ENCODE results near the gene JMY.

JMY gene

DNA sequence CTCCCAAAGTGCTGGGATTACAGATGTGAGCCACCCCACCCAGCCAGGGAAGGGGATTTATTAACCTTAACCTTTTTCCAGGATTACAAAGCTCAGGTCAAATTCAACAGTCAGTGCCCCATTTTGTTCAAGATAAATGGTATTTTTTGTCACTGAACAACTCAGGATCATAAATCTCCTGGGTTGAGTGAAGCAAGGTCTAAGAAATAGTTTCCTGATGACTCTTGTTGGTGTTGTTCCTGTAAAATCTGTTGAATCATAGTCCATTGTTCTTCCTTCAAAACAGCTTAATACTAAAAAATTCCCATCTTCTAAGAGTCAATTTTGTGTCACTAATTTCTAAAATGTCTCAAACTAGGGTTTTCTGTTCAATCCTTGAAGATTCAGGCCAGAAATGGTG lies 33.9 kb upstream of the JMY start:
- Histone ChIP-seq H3K9ac (ENCODE audit: insufficient read length) (no peak overlapping the region), H3K4me3 (no peak overlapping the region), H3K27ac (no peak overlapping the region), H3K36me3 (ENCODE audit: insufficient read depth, low read length) (no peaks in the 10 kb centered on the region), H3K9me3 (ENCODE audit: low read depth, low read length) (no peaks in the 10 kb centered on the region)
- TF ChIP-seq FOXP2 (optimal IDR thresholded peaks at IDR 0.05; ENCODE audit: control extremely low read depth, extremely low read length, insufficient read depth) (no peak), EZH2 (IDR thresholded peaks at IDR 0.05) (no peak)
- no peak for DNase-seq (ENCODE audit: low read depth, low spot score)

DNA sequence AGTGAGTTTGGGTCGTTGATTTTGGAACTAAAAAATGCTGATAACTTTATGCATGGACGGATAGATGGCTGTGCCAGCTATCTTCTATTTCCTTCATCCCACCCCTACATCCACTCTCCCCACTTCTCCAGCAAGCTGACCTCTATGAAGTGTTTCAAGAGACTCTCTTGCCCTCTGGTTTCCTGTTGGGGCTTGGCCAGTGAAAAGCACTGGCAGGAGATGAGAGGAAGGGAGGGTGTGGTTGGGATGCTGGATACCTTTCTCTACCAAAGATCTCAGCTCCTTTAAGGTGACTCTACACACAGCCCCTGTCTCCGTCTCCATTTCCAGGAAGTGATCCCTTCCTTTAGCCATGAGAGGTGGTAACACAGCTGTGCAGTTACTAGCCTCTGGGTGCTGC lies 30.0 kb upstream of the JMY start:
- Histone ChIP-seq H3K9ac (ENCODE audit: insufficient read length) (no peak overlapping the region), H3K4me3 (no peak overlapping the region), H3K27ac (no peak overlapping the region), H3K9me3 (ENCODE audit: low read depth, low read length) (no peaks in the 10 kb centered on the region), H3K36me3 (ENCODE audit: insufficient read depth, low read length) (no peaks in the 10 kb centered on the region)
- no peak for DNase-seq (ENCODE audit: low read depth, low spot score)
- TF ChIP-seq POLR2AphosphoS5 (IDR thresholded peaks at IDR 0.05; ENCODE audit: borderline replicate concordance, low read depth, low read length) (no peak), EZH2 (IDR thresholded peaks at IDR 0.05) (no peak), FOXP2 (optimal IDR thresholded peaks at IDR 0.05; ENCODE audit: control extremely low read depth, extremely low read length, insufficient read depth) (no peak)

DNA sequence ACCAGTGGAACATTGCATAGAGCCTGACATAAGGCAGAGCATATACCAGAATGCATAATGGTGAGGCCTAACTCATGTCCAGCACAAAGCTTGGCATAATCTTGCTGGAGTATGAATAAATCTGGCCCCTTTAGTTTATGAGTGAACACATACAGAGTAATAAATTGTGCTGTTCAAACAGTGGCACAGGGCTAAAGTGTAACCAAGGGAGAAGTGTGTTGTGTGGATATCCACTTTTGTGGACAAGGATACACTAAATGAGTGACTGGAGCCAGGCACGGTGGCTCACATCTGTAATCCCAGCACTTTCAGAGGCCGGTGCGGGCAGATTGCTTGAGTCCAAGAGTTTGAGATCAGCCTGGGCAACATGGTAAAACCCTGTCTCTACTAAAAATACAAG lies 29.4 kb upstream of the JMY start:
- Histone ChIP-seq H3K9me3 (ENCODE audit: low read depth, low read length) (no peaks in the 10 kb centered on the region), H3K27ac (no peak overlapping the region), H3K9ac (ENCODE audit: insufficient read length) (no peak overlapping the region), H3K4me3 (no peak overlapping the region), H3K36me3 (ENCODE audit: insufficient read depth, low read length) (no peaks in the 10 kb centered on the region)
- no peak for DNase-seq (ENCODE audit: low read depth, low spot score)
- TF ChIP-seq POLR2AphosphoS5 (IDR thresholded peaks at IDR 0.05; ENCODE audit: borderline replicate concordance, low read depth, low read length) (no peak), FOXP2 (optimal IDR thresholded peaks at IDR 0.05; ENCODE audit: control extremely low read depth, extremely low read length, insufficient read depth) (no peak), EZH2 (IDR thresholded peaks at IDR 0.05) (no peak)

DNA sequence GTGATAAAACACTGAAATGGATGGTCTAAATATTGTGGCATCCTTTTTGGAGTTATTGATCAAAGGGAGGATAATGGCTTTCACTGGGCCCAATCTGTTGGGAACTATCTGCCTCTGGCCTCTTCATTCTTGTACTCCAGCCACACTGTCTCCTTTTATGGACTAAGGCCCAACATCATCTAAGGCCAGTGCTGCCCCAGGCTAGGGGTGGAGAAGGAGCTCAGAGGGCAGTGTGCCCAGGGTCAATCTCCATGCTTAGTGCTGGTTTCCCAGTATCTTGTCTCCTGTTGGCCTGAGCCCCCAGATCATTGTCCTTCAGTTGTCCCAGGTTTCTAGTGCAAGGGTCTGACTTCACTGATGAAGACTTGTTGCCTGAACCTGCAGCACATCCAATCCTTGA lies 26.4 kb upstream of the JMY start:
- H3K9me3 ChIP-seq (ENCODE audit: low read depth, low read length), result no peaks in the 10 kb centered on the region
- TF ChIP-seq FOXP2 (optimal IDR thresholded peaks at IDR 0.05; ENCODE audit: control extremely low read depth, extremely low read length, insufficient read depth), result no peak
- TF ChIP-seq EZH2 (IDR thresholded peaks at IDR 0.05), result no peak
- no peak for TF ChIP-seq POLR2AphosphoS5 (IDR thresholded peaks at IDR 0.05; ENCODE audit: borderline replicate concordance, low read depth, low read length)
- H3K27ac ChIP-seq, result no peak overlapping the region
- no peak overlapping the region for H3K4me3 ChIP-seq
- H3K9ac ChIP-seq (ENCODE audit: insufficient read length), result no peak overlapping the region
- no peaks in the 10 kb centered on the region for H3K36me3 ChIP-seq (ENCODE audit: insufficient read depth, low read length)
- no peak for DNase-seq (ENCODE audit: low read depth, low spot score)

DNA sequence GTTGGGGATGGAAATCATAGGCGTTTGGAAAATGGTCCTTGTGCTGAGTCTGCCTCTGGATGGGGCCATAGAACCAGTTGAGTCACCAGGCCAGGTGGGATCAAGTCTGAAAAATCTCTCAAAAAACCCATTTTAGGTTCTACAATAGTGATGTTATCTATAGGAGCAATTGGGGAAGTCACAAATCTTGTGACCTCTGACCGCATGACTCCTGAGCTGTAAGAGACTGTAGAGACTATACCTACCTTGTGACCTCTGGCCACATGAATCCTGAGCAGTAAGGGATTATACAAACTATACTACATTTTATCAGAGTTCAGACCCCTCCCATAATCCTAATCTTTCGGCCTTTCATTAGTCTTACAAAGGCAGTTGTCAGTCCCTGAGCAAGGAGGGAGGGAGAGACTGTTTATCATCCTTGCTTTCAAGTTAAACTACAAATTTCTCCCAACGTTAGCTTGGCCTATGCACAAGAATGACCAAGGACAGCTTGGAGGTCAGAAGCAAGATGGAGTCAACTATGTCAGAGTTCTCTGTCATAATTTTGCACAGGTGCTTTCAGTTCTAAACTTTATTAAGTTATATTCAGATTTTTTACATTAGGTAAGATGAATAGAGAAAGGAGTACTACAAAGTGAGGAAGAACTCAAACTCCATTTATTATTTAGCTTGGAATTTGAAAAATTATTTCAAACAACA lies 11.5 kb upstream of the JMY start:
- no peak overlapping the region for H3K27ac ChIP-seq
- TF ChIP-seq FOXP2 (optimal IDR thresholded peaks at IDR 0.05; ENCODE audit: control extremely low read depth, extremely low read length, insufficient read depth), result no peak
- TF ChIP-seq POLR2AphosphoS5 (IDR thresholded peaks at IDR 0.05; ENCODE audit: borderline replicate concordance, low read depth, low read length), result no peak
- TF ChIP-seq EZH2 (IDR thresholded peaks at IDR 0.05), result no peak
- H3K36me3 ChIP-seq (ENCODE audit: insufficient read depth, low read length), result no peaks in the 10 kb centered on the region

DNA sequence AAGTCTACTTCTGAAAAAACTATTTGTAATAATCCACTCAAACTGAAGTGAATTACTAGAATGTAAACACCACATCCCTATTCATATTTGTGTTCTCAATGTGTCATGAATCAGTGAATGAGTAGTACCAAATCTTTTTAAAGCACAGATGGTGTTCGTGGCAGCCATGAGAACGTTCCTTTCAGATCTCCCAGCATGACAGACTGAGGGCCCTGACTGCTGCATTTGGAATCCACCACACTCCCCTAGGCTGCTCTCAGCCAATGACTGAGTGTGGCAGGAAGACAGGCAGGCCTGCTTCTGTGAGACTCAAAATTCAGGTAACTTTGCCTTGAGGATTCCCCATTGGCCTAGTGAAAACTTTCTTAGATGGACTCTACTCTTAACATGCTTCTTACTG lies 10.9 kb upstream of the JMY start:
- Histone ChIP-seq H3K9me3 (ENCODE audit: low read depth, low read length) (no peaks in the 10 kb centered on the region), H3K27ac (no peak overlapping the region), H3K4me3 (no peak overlapping the region), H3K36me3 (ENCODE audit: insufficient read depth, low read length) (no peaks in the 10 kb centered on the region), H3K9ac (ENCODE audit: insufficient read length) (no peak overlapping the region)
- DNase-seq (ENCODE audit: low read depth, low spot score), result no peak
- TF ChIP-seq FOXP2 (optimal IDR thresholded peaks at IDR 0.05; ENCODE audit: control extremely low read depth, extremely low read length, insufficient read depth) (no peak), EZH2 (IDR thresholded peaks at IDR 0.05) (no peak), POLR2AphosphoS5 (IDR thresholded peaks at IDR 0.05; ENCODE audit: borderline replicate concordance, low read depth, low read length) (no peak)

More for the DNA sequence above, 11.5 kb upstream of the JMY start:
- DNase-seq (ENCODE audit: low read depth, low spot score), result no peak
- Histone ChIP-seq H3K9ac (ENCODE audit: insufficient read length) (no peak overlapping the region), H3K9me3 (ENCODE audit: low read depth, low read length) (no peaks in the 10 kb centered on the region), H3K4me3 (no peak overlapping the region)

DNA sequence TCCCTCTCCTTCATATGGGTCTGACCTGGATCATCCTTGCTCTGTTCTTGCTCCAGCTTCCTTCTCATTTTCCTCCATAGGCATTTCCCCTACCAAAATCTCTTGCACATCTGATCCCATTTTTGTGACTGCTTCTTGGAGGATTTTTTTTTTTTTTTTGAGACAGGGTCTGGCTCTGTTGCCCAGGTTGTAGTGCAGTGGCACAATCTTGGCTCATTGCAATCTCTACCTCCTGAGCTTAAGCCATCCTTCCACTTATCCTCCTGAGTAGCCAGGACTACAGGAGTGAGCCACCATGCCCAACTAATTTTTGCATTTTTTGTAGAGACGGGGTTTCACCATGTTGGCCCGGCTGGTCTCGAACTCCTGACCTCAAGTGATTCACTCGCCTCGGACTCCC lies 10.5 kb upstream of the JMY start:
- no peak overlapping the region for H3K9ac ChIP-seq (ENCODE audit: insufficient read length)
- H3K9me3 ChIP-seq (ENCODE audit: low read depth, low read length), result no peaks in the 10 kb centered on the region
- no peak overlapping the region for H3K4me3 ChIP-seq
- no peak for DNase-seq (ENCODE audit: low read depth, low spot score)
- no peaks in the 10 kb centered on the region for H3K36me3 ChIP-seq (ENCODE audit: insufficient read depth, low read length)
- TF ChIP-seq EZH2 (IDR thresholded peaks at IDR 0.05) (no peak), FOXP2 (optimal IDR thresholded peaks at IDR 0.05; ENCODE audit: control extremely low read depth, extremely low read length, insufficient read depth) (no peak), POLR2AphosphoS5 (IDR thresholded peaks at IDR 0.05; ENCODE audit: borderline replicate concordance, low read depth, low read length) (no peak)
- no peak overlapping the region for H3K27ac ChIP-seq

DNA sequence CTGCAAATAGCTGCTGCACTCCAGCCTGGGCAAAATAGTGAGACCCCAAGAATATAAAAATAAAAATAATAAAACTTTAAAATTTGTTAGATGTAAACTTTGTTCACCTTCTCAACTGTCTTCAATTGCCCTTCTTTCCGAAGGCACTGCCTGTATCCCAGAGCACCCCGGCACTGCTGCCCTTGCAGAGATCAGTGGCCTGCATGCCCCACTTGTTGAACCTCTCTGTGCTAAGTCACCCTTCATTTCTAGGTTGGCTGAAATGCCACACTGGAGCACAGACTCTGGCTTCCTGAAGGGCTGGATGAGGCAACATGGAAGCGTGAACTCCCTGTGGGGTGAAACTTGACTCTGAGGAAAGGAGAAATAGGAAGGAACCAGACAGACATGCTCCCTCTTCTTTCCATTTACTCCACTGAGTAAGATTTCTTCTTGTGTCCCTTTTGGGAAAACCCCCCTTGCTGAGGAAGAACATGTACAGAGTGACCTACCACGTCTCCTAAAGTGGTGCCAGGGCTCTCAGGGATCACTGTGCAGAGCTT lies 8.4 kb upstream of the JMY start:
- Histone ChIP-seq H3K9me3 (ENCODE audit: low read depth, low read length) (no peaks in the 10 kb centered on the region), H3K36me3 (ENCODE audit: insufficient read depth, low read length) (no peaks in the 10 kb centered on the region), H3K9ac (ENCODE audit: insufficient read length) (no peak overlapping the region), H3K4me3 (no peak overlapping the region), H3K27ac (no peak overlapping the region)
- TF ChIP-seq POLR2AphosphoS5 (IDR thresholded peaks at IDR 0.05; ENCODE audit: borderline replicate concordance, low read depth, low read length) (no peak), EZH2 (IDR thresholded peaks at IDR 0.05) (no peak), FOXP2 (optimal IDR thresholded peaks at IDR 0.05; ENCODE audit: control extremely low read depth, extremely low read length, insufficient read depth) (no peak)
- DNase-seq (ENCODE audit: low read depth, low spot score), result no peak
